CD4-positive, alpha-beta T cell treated with Interferon gamma for 1 hour (primary cell): ENCODE data around the gene SNX24.
"Not testable (repeated sequence)": the region's sequence is repeated elsewhere in the genome, so short reads cannot be mapped to it uniquely, and the experiment has no call there.

ENCODE experiments used
- DNase-seq: peaks from one replicate; pipeline ENCODE4 v3.0.0-alpha.2; 2020

SNX24 gene

GRCh38 chr5:122874179-122874875, 28.9 kb downstream of the SNX24 start:
- DNase-seq = no peak

GRCh38 chr5:122877518-122877917, 32.1 kb downstream of the SNX24 start:
- no peak for DNase-seq

GRCh38 chr5:122879076-122879475, 33.7 kb downstream of the SNX24 start:
- no peak for DNase-seq

GRCh38 chr5:122880170-122880689, 34.8 kb downstream of the SNX24 start:
- no peak for DNase-seq

GRCh38 chr5:122880749-122881148, 35.3 kb downstream of the SNX24 start:
- DNase-seq = no peak

GRCh38 chr5:122882831-122883230, 37.4 kb downstream of the SNX24 start:
- DNase-seq = no peak

GRCh38 chr5:122885045-122885517, 39.7 kb downstream of the SNX24 start:
- DNase-seq = no peak

- DNase-seq = no peak
Measured at GRCh38 chr5:122885891-122886290, 40.5 kb downstream of the SNX24 start.

GRCh38 chr5:122895141-122895540, 49.7 kb downstream of the SNX24 start:
- DNase-seq = no peak

GRCh38 chr5:122896598-122897282, 51.3 kb downstream of the SNX24 start:
- DNase-seq = no peak

GRCh38 chr5:122897283-122897602, 51.8 kb downstream of the SNX24 start:
- no peak for DNase-seq

- no peak for DNase-seq
Measured at GRCh38 chr5:122901346-122901745, 55.9 kb downstream of the SNX24 start.

GRCh38 chr5:122902263-122902662, 56.9 kb downstream of the SNX24 start:
- no peak for DNase-seq

- no peak for DNase-seq
Measured at GRCh38 chr5:122906768-122907167, 61.4 kb downstream of the SNX24 start.

- DNase-seq = no peak
Measured at GRCh38 chr5:122907276-122907675, 61.9 kb downstream of the SNX24 start.

- DNase-seq = no peak
Measured at GRCh38 chr5:122908108-122908507, 62.7 kb downstream of the SNX24 start.

- no peak for DNase-seq
Measured at GRCh38 chr5:122908662-122909061, 63.2 kb downstream of the SNX24 start.

GRCh38 chr5:122909470-122910100, 64.2 kb downstream of the SNX24 start:
- DNase-seq = no peak

GRCh38 chr5:122913436-122913835, 68.0 kb downstream of the SNX24 start:
- not testable (repeated sequence) for DNase-seq

- no peak for DNase-seq
Measured at GRCh38 chr5:122915717-122916461, 70.5 kb downstream of the SNX24 start.

GRCh38 chr5:122916490-122916889, 71.1 kb downstream of the SNX24 start:
- no peak for DNase-seq

GRCh38 chr5:122919969-122920368, 74.6 kb downstream of the SNX24 start:
- no peak for DNase-seq

- no peak for DNase-seq
Measured at GRCh38 chr5:122921826-122922225, 76.4 kb downstream of the SNX24 start.
